Endothelial cell of umbilical vein (primary cell): ENCODE measurements around the gene XYLT1. TPM values are rescaled to one million over a fixed set of nuclear protein-coding genes. Genes with fewer than 3 reads are reported as not detected.

Experiments
- BruUV-seq: library from RNA; stranded (reverse); fragments of 400-500 nt; replicated peaks from 2 replicates; lab custom pipeline; 2021; lab: Mats Ljungman, UMichigan
- CTCF ChIA-PET: fragments of 300-600, 350-600 bp; sonication (Branson Sonifier 250); formaldehyde crosslinking; loops from one replicate; lab custom pipeline; 2021; ENCODE audit warnings: antibody characterized with exemption, inconsistent platforms; lab: Charles Lee
- POLR2A ChIA-PET: fragments of 300-600, 350-600 bp; sonication (Branson Sonifier 250); formaldehyde crosslinking; loops from one replicate; lab custom pipeline; 2021; ENCODE audit warnings: antibody characterized with exemption, inconsistent platforms; lab: Charles Lee
- DNase-seq: peaks from one replicate; pipeline ENCODE4 v3.0.0-alpha.2; 2011; ENCODE audit warnings: low read depth, low spot score
- FAIRE-seq: peaks from 2 replicates; lab custom pipeline; 2011; peaks lifted over from hg19 to GRCh38; lab: Jason Lieb, UNC
- H2AFZ ChIP-seq: 2 replicates; pipeline ENCODE4 v1.6.0; 2012; ENCODE audit warnings: low read depth, low read length, control low read depth, inconsistent platforms
- H3K27ac ChIP-seq: 2 replicates; pipeline ENCODE4 v1.5.1; 2011; ENCODE audit warnings: low read depth, mild to moderate bottlenecking, control low read depth, low read length, moderate library complexity; ENCODE audit not compliant: insufficient read depth
- H3K27me3 ChIP-seq, 2 experiments: 2 replicates each; pipeline versions ENCODE4 v1.6.0 to v1.6.1; 2011; ENCODE audit warnings: low read length in 2 of 2, mixed read lengths in 1 of 2; ENCODE audit not compliant: control insufficient read depth in 2 of 2, insufficient read depth in 2 of 2
- H3K36me3 ChIP-seq, 2 experiments: 2 replicates in 1 of 2; 3 replicates in 1 of 2; pipeline ENCODE4 v1.5.1; 2011; ENCODE audit warnings: low read length in 2 of 2, mild to moderate bottlenecking in 1 of 2, moderate library complexity in 1 of 2; ENCODE audit not compliant: control insufficient read depth in 2 of 2, insufficient read depth in 2 of 2; ENCODE audit errors: extremely low read depth in 1 of 2
- H3K4me1 ChIP-seq: 3 replicates; pipeline ENCODE4 v1.5.1; 2011; ENCODE audit warnings: mild to moderate bottlenecking, low read length; ENCODE audit not compliant: control insufficient read depth, insufficient read depth; ENCODE audit errors: extremely low read depth
- H3K4me2 ChIP-seq: 2 replicates; pipeline ENCODE4 v1.6.1; 2011; ENCODE audit warnings: low read length, control low read depth, mixed read lengths; ENCODE audit not compliant: insufficient read depth
- H3K4me3 ChIP-seq, 3 experiments: fragments of 200-600 bp in 1 of 3; sonication (generic), shearing (Covaris generic) in 1 of 3; replicated peaks in 1 of 3; 2 replicates each; pipeline ENCODE4 v1.5.1; 2011 to 2016; ENCODE audit warnings: control low read depth in 3 of 3, low read length in 3 of 3, mild to moderate bottlenecking in 2 of 3, inconsistent platforms in 1 of 3, low read depth in 1 of 3, moderate library complexity in 1 of 3; ENCODE audit not compliant: insufficient read depth in 1 of 3
- H3K79me2 ChIP-seq: 2 replicates; pipeline ENCODE4 v1.6.0; 2012; ENCODE audit warnings: low read length, inconsistent platforms; ENCODE audit not compliant: control insufficient read depth, insufficient read depth
- H3K9ac ChIP-seq: replicated peaks from 2 replicates; pipeline ENCODE3; 2011; ENCODE audit warnings: low read length, control low read depth; ENCODE audit not compliant: insufficient read depth; ENCODE audit errors: extremely low read depth
- H3K9me1 ChIP-seq: replicated peaks from 3 replicates; pipeline ENCODE4 v1.6.0; 2011; ENCODE audit warnings: mild to moderate bottlenecking, low read length; ENCODE audit not compliant: control insufficient read depth, insufficient read depth; ENCODE audit errors: extremely low read depth
- H3K9me3 ChIP-seq: replicated peaks from 2 replicates; pipeline ENCODE4 v1.5.1; 2012; ENCODE audit warnings: low read length, inconsistent platforms; ENCODE audit not compliant: control insufficient read depth, insufficient read depth
- H4K20me1 ChIP-seq: replicated peaks from 2 replicates; pipeline ENCODE3; 2011; ENCODE audit warnings: mild to moderate bottlenecking, low read length; ENCODE audit not compliant: control insufficient read depth, insufficient read depth; ENCODE audit errors: extremely low read depth
- EZH2 ChIP-seq: IDR thresholded peaks from 2 replicates; pipeline ENCODE4 v1.6.1; 2012; ENCODE audit warnings: borderline replicate concordance, low read depth, mild to moderate bottlenecking, moderate library complexity, low read length, inconsistent platforms; ENCODE audit not compliant: severe bottlenecking
- FOS ChIP-seq: IDR thresholded peaks from 2 replicates; pipeline ENCODE4 v1.6.1; 2011; ENCODE audit warnings: mild to moderate bottlenecking, low read length, moderate library complexity, borderline replicate concordance; ENCODE audit not compliant: insufficient read depth
- GATA2 ChIP-seq: IDR thresholded peaks from 2 replicates; pipeline ENCODE4 v1.7.0; 2011; ENCODE audit warnings: low read depth, mild to moderate bottlenecking, moderate library complexity, mixed read lengths, low read length; ENCODE audit not compliant: insufficient read length, insufficient read depth
- JUN ChIP-seq: IDR thresholded peaks from 2 replicates; pipeline ENCODE4 v1.6.1; 2011; ENCODE audit warnings: borderline replicate concordance, low read depth; ENCODE audit not compliant: insufficient read length, insufficient read depth
- MYC ChIP-seq: IDR thresholded peaks from one replicate; pipeline ENCODE4 v1.6.1; 2011; ENCODE audit warnings: mild to moderate bottlenecking, low read depth, low read length
- POLR2AphosphoS5 ChIP-seq: IDR thresholded peaks from 2 replicates; pipeline ENCODE4 v1.6.1; 2012; ENCODE audit warnings: low read depth, mild to moderate bottlenecking, control low read depth, low read length, moderate library complexity; ENCODE audit not compliant: insufficient read depth
- dilution Hi-C: fragments of 300-500 bp; cut with MboI; formaldehyde crosslinking; loops from one replicate; pipeline ENCODE4 v1.15.0; 2019; ENCODE audit warnings: low sequenced_read_pairs; ENCODE audit not compliant: extremely low pct_ligation_motif_present
- intact Hi-C: fragments of 100-400 bp; cut with micrococcal nuclease; formaldehyde crosslinking; loops from one replicate; pipeline ENCODE4 v1.10.0; 2022
- polyA plus RNA-seq, 4 experiments: library from polyadenylated mRNA; depleted of rRNA in 3 of 4; stranded (reverse) in 3 of 4; unstranded in 1 of 4; fragments of >200 nt; gene quantifications; 2 replicates each; pipeline versions ENCODE4 v1.2.1 to v1.2.3, GENCODE V29; 2011 to 2012; ENCODE audit warnings: missing spikeins in 1 of 4
- total RNA-seq: library from RNA; stranded (reverse); gene quantifications from 2 replicates; pipeline ENCODE4 v1.2.3, GENCODE V29; 2021
- TF ChIP-seq, protein P1 (sequence below): IDR thresholded peaks from 2 replicates; pipeline ENCODE4 v1.6.1; 2011; ENCODE audit not compliant: insufficient read depth, insufficient read length
- TF ChIP-seq, protein P2 (sequence below), 2 donors: IDR thresholded peaks; 1 replicate in 1 of 2; 2 replicates in 1 of 2; pipeline ENCODE4 v1.5.1; 2011; ENCODE audit warnings: low read length in 2 of 2, mild to moderate bottlenecking in 2 of 2, moderate library complexity in 2 of 2, control low read depth in 1 of 2, inconsistent platforms in 1 of 2, low read depth in 1 of 2; ENCODE audit not compliant: insufficient read depth in 1 of 2; ENCODE audit errors: extremely low read depth in 1 of 2

XYLT1 gene
- total and polyA plus RNA-seq, 2 donors (not counting 3 experiments of a cell fraction or from before 2014, with no cell fraction given), result 0.63 to 2.9 TPM

DNA sequence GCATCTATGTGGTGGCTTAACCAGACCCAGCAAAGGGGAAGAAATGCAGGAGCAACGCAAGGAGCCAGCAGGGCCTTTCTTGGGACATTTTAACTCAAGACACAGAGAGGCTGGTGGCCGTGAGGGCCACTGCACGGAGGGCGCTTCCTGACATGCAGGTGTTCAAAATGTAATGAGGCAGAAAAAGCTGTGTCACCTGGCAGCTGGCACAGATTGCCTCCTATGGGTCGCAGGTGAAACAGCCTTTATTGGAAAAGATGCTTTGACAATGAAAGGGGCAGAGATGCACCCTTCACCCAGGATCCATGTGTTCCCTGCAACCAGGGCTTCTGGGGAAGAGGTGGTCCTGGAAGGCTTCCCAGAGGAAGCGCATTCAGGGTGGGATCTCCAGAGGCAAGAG, 219.3 kb downstream of the XYLT1 start:
- Histone ChIP-seq H3K79me2 (no peaks in the 10 kb centered on the region), H3K4me1 (no peaks in the 10 kb centered on the region), H3K4me2 (no peak overlapping the region), H3K9ac (no peak overlapping the region), H3K27ac (no peak overlapping the region), H3K36me3 (no peaks in the 10 kb centered on the region), H3K9me3 (peaks cover 3% of the 10 kb centered on the region), H2AFZ (no peak overlapping the region), H3K9me1 (no peaks in the 10 kb centered on the region), H3K27me3 (no peaks in the 10 kb centered on the region), H3K4me3 (no peak overlapping the region), H4K20me1 (no peaks in the 10 kb centered on the region)
- POLR2A ChIA-PET, result no interaction called here
- CTCF ChIA-PET, result no interaction called here
- intact Hi-C loops, result no loop called here
- dilution Hi-C loops, result no loop called here
- BruUV-seq, result no TSS peak
- FAIRE-seq (no peak), DNase-seq (no peak)
- TF ChIP-seq GATA2 (no peak), JUN (no peak), POLR2AphosphoS5 (no peak), FOS (no peak), MYC (no peak), EZH2 (no peak)
- TF ChIP-seq, protein P1, sequence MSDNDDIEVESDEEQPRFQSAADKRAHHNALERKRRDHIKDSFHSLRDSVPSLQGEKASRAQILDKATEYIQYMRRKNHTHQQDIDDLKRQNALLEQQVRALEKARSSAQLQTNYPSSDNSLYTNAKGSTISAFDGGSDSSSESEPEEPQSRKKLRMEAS, result no peak
- TF ChIP-seq, protein P2, sequence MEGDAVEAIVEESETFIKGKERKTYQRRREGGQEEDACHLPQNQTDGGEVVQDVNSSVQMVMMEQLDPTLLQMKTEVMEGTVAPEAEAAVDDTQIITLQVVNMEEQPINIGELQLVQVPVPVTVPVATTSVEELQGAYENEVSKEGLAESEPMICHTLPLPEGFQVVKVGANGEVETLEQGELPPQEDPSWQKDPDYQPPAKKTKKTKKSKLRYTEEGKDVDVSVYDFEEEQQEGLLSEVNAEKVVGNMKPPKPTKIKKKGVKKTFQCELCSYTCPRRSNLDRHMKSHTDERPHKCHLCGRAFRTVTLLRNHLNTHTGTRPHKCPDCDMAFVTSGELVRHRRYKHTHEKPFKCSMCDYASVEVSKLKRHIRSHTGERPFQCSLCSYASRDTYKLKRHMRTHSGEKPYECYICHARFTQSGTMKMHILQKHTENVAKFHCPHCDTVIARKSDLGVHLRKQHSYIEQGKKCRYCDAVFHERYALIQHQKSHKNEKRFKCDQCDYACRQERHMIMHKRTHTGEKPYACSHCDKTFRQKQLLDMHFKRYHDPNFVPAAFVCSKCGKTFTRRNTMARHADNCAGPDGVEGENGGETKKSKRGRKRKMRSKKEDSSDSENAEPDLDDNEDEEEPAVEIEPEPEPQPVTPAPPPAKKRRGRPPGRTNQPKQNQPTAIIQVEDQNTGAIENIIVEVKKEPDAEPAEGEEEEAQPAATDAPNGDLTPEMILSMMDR (IDR thresholded peaks at IDR 0.05; ENCODE audit: extremely low read depth in 1 of 2, insufficient read depth in 1 of 2, low read depth in 1 of 2, low read length in 2 of 2), result no peak
